Stimulated activated CD4-positive, alpha-beta T cell treated with anti-CD3 and anti-CD28 coated beads, Interleukin-4, amount 100 ng/mL, for 4 hours (primary cell): Measurements from ENCODE around the gene DAPK1.

ENCODE experiments used
- DNase-seq, 2 experiments: peaks; one replicate each; pipeline ENCODE4 v3.0.0-alpha.2; 2020

DAPK1 gene

GRCh38 chr9:87518702-87519335 lies 21.2 kb downstream of the DAPK1 start:
- no peak for DNase-seq

GRCh38 chr9:87519461-87519860 lies 21.8 kb downstream of the DAPK1 start:
- no peak for DNase-seq

- no peak for DNase-seq
These were observed 22.6 kb downstream of the DAPK1 start for GRCh38 chr9:87520172-87520683.

GRCh38 chr9:87521834-87522233 lies 24.2 kb downstream of the DAPK1 start:
- DNase-seq = no peak

- no peak for DNase-seq
These were observed 26.4 kb downstream of the DAPK1 start for GRCh38 chr9:87524061-87524460.

- no peak for DNase-seq
These were observed 28.1 kb downstream of the DAPK1 start for GRCh38 chr9:87525546-87526303.

- no peak for DNase-seq
These were observed 29.7 kb downstream of the DAPK1 start for GRCh38 chr9:87527211-87527916.

- no peak for DNase-seq
These were observed 31.3 kb downstream of the DAPK1 start for GRCh38 chr9:87528969-87529368.

GRCh38 chr9:87529671-87530070 lies 32.0 kb downstream of the DAPK1 start:
- DNase-seq = no peak

- DNase-seq = no peak
These were observed 33.0 kb downstream of the DAPK1 start for GRCh38 chr9:87530716-87531115.

GRCh38 chr9:87531370-87532295 lies 34.0 kb downstream of the DAPK1 start:
- no peak for DNase-seq

GRCh38 chr9:87533271-87533670 lies 35.6 kb downstream of the DAPK1 start:
- DNase-seq = no peak

- no peak for DNase-seq
These were observed 36.4 kb downstream of the DAPK1 start for GRCh38 chr9:87534036-87534435.

- no peak for DNase-seq
These were observed 37.3 kb downstream of the DAPK1 start for GRCh38 chr9:87534957-87535356.

- no peak for DNase-seq
These were observed 38.3 kb downstream of the DAPK1 start for GRCh38 chr9:87535817-87536539.

- no peak for DNase-seq
These were observed 40.0 kb downstream of the DAPK1 start for GRCh38 chr9:87537625-87538024.

- DNase-seq = no peak
These were observed 42.9 kb downstream of the DAPK1 start for GRCh38 chr9:87540444-87541105.

GRCh38 chr9:87541663-87542062 lies 44.0 kb downstream of the DAPK1 start:
- no peak for DNase-seq

GRCh38 chr9:87542141-87542540 lies 44.5 kb downstream of the DAPK1 start:
- DNase-seq = no peak

- no peak for DNase-seq
These were observed 45.6 kb downstream of the DAPK1 start for GRCh38 chr9:87543251-87543650.

GRCh38 chr9:87545858-87546257 lies 48.2 kb downstream of the DAPK1 start:
- DNase-seq = no peak
